HG02852 (cell line): ENCODE measurements around the gene CCPG1.
A peak's percentile ranks its signal among the peaks of the same experiment; 100 is the strongest.
"Not testable (repeated sequence)": the region's sequence is repeated elsewhere in the genome, so short reads cannot be mapped to it uniquely, and the experiment has no call there.

Experiments used
- ATAC-seq: cut with Tn5 transposase; IDR thresholded peaks from one replicate; pipeline ENCODE4 v1.9.1; 2021; ENCODE audit warnings: mild to moderate bottlenecking, moderate library complexity; ENCODE audit not compliant: unreplicated experiment

Gene CCPG1

GRCh38 chr15:55408012-55408928 is at the start of gene CCPG1, which contains the start of gene PIERCE2:
Gene CCPG1 (minus strand): TSS chr15:55408359. CDS start chr15:55389424, 18,935 bp downstream.
Gene PIERCE2 (plus strand): TSS chr15:55408495. CDS start chr15:55408769, 274 bp downstream.
- ATAC-seq = peak; percentile 94

GRCh38 chr15:55457401-55458022 is 49.4 kb upstream of the CCPG1 start:
- ATAC-seq = no peak

GRCh38 chr15:55447030-55447394 is 38.9 kb upstream of the CCPG1 start:
- not testable (repeated sequence) for ATAC-seq

GRCh38 chr15:55446379-55447029 is 38.3 kb upstream of the CCPG1 start:
- ATAC-seq = not testable (repeated sequence)

- not testable (repeated sequence) for ATAC-seq
Observed at GRCh38 chr15:55445936-55446335, 37.8 kb upstream of the CCPG1 start.

GRCh38 chr15:55443141-55443540 is 35.0 kb upstream of the CCPG1 start:
- not testable (repeated sequence) for ATAC-seq

- ATAC-seq = no peak
Observed at GRCh38 chr15:55434989-55435825, 27.0 kb upstream of the CCPG1 start.

- ATAC-seq = no peak
Observed at GRCh38 chr15:55422089-55422488, 13.9 kb upstream of the CCPG1 start.

- ATAC-seq = no peak
Observed at GRCh38 chr15:55420171-55420866, 12.2 kb upstream of the CCPG1 start.

- ATAC-seq = not testable (repeated sequence)
Observed at GRCh38 chr15:55417678-55418077, 9.5 kb upstream of the CCPG1 start.

GRCh38 chr15:55408976-55409375 is 817 bp upstream of the CCPG1 start:
- not testable (repeated sequence) for ATAC-seq

- no peak for ATAC-seq
Observed at GRCh38 chr15:55407498-55408011, 604 bp downstream of the CCPG1 start.

GRCh38 chr15:55403531-55403930 is 4.6 kb downstream of the CCPG1 start:
- ATAC-seq = no peak

GRCh38 chr15:55402707-55403106 is 5.5 kb downstream of the CCPG1 start:
- ATAC-seq = no peak

- no peak for ATAC-seq
Observed at GRCh38 chr15:55401786-55402246, 6.3 kb downstream of the CCPG1 start.

- not testable (repeated sequence) for ATAC-seq
Observed at GRCh38 chr15:55400050-55400449, 8.1 kb downstream of the CCPG1 start.

GRCh38 chr15:55398243-55398642 is 9.9 kb downstream of the CCPG1 start:
- no peak for ATAC-seq

- ATAC-seq = no peak
Observed at GRCh38 chr15:55394694-55395093, 13.5 kb downstream of the CCPG1 start.

GRCh38 chr15:55389264-55389607 is 18.9 kb downstream of the CCPG1 start:
- ATAC-seq = no peak

GRCh38 chr15:55387027-55387426 is 21.1 kb downstream of the CCPG1 start:
- no peak for ATAC-seq
